A549 treated with ZK216348 at 1 μM for 4 hours (cell line): ENCODE results near the gene TEN1. TPM values are rescaled to one million over a fixed set of nuclear protein-coding genes. Genes with fewer than 3 reads are reported as not detected.

Source experiments
- total RNA-seq: library from RNA; stranded (reverse); fragments of 200-300 nt; extraction: Qiagen RNA extraction; gene quantifications from 5 replicates; pipeline ENCODE4 v1.2.3, GENCODE V29; 2022; ENCODE audit warnings: low read depth

TEN1 gene
- total RNA-seq, result 21.2 to 29.2 TPM (median 24.2 TPM) in 5 replicates

GRCh38 chr17:75978938-75979704 lies at the start of gene TEN1, which contains the start of gene ACOX1:
Gene TEN1, plus strand, starts transcription at chr17:75979240. Its CDS starts 6,953 bp downstream, at chr17:75986193.
Gene ACOX1, minus strand, starts transcription at chr17:75979166. Its CDS starts 93 bp downstream, at chr17:75979073.

GRCh38 chr17:75940727-75941441 lies 38.2 kb upstream of the TEN1 start, which contains the start of gene FBF1:
Gene FBF1, minus strand, starts transcription at chr17:75941042. Its CDS starts 2,893 bp downstream, at chr17:75938149.

GRCh38 chr17:76000755-76001521 lies 21.9 kb downstream of the TEN1 start, which contains the start of gene CDK3:
Gene CDK3, plus strand, starts transcription at chr17:76000855. Its CDS starts 571 bp downstream, at chr17:76001426.

GRCh38 chr17:76027159-76027839 lies 48.3 kb downstream of the TEN1 start, which contains the start of gene EVPL:
Gene EVPL, minus strand, starts transcription at chr17:76027306. Its CDS starts 108 bp downstream, at chr17:76027198.

Other genes starting within 250 kb of the TEN1 start
- gene GALK1, start 214.0 kb upstream of the TEN1 start, total RNA-seq, result 37.4 to 83.5 TPM (median 70.9 TPM) in 5 replicates
- 24.5 to 33.2 TPM (median 29.6 TPM) in 5 replicates for gene UNK, start 194.4 kb upstream of the TEN1 start, total RNA-seq
- 3.3 to 7.1 TPM (median 5.1 TPM) in 5 replicates for gene UNC13D, start 134.8 kb upstream of the TEN1 start, total RNA-seq
- 87.3 to 112 TPM (median 92.7 TPM) in 5 replicates for gene WBP2, start 123.9 kb upstream of the TEN1 start, total RNA-seq
- 117 to 177 TPM (median 163 TPM) in 5 replicates for gene TRIM47, start 100.7 kb upstream of the TEN1 start, total RNA-seq
- gene TRIM65, start 82.3 kb upstream of the TEN1 start, total RNA-seq, result 25.7 to 47.8 TPM (median 39.1 TPM) in 5 replicates
- gene MRPL38, start 74.4 kb upstream of the TEN1 start, total RNA-seq, result 79.6 to 127 TPM (median 121 TPM) in 5 replicates
- gene FBF1, start 38.2 kb upstream of the TEN1 start, total RNA-seq, result 3.1 to 12.6 TPM (median 8.6 TPM) in 5 replicates
- 14.2 to 19.1 TPM (median 17.6 TPM) in 5 replicates for gene ACOX1, start 74 bp upstream of the TEN1 start, total RNA-seq
- gene CDK3, start 21.6 kb downstream of the TEN1 start, total RNA-seq, result 3.6 to 5.9 TPM (median 5.2 TPM) in 5 replicates
- 10.2 to 22.7 TPM (median 18.4 TPM) in 5 replicates for gene EVPL, start 48.1 kb downstream of the TEN1 start, total RNA-seq
- 74.3 to 88.7 TPM (median 83.4 TPM) in 5 replicates for gene SRP68, start 93.3 kb downstream of the TEN1 start, total RNA-seq
- gene GALR2, start 95.5 kb downstream of the TEN1 start, total RNA-seq, result 0.27 to 2.0 TPM (median 1.7 TPM) in 5 replicates
- 0.18 to 0.84 TPM (median 0.26 TPM) in 5 replicates for gene ZACN, start 99.9 kb downstream of the TEN1 start, total RNA-seq
- 54.8 to 70.2 TPM (median 67.2 TPM) in 5 replicates for gene EXOC7, start 124.5 kb downstream of the TEN1 start, total RNA-seq
- gene FOXJ1, start 162.0 kb downstream of the TEN1 start, total RNA-seq, result 0.38 to 0.71 TPM (median 0.55 TPM) in 5 replicates